Measurements from ENCODE around the gene VAT1L. TPM values are rescaled to one million over a fixed set of nuclear protein-coding genes. Genes with fewer than 3 reads are reported as not detected.

Gene VAT1L
- total and polyA plus RNA-seq, 5 donors from 2014 or later, result not detected

DNA sequence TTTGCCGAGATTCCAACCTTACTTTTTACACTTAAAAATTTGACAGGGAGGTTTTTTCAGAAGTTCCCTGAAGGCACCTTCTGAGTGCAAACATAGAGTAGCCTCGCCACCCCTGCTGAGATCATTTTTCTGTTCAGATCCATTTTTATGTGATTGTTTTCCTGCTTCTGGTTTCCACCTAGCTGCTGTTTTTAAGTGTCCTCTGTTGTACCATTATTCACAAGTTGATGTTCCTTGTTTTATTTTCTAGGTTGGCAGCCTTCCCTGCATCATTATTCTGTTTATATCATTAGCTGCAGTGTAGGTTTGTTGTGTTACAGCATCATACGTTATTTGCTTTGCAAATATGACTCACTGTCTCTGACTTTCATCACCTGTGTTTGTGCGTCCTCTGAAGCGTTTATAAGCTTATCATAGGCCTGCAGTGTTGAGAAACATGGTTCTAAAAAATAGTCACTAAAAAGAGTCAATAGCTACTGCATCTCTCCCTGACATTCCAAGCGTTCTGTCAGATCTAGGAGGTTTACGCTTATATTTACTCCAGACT is 117.1 kb downstream of the VAT1L start:
- Mint-ChIP-seq H3K27ac (peak overlapping the region in 1 of 3 donors; percentile 30), H3K4me3 (no peak overlapping the region), H3K9me3 (peaks cover 0 to 2% (median 0%) of the 10 kb centered on the region in 7 donors), H3K4me1 (peaks cover 0 to 4% (median 0%) of the 10 kb centered on the region in 4 donors), H3K36me3 (no peaks in the 10 kb centered on the region), H3K27me3 (peaks cover 7% of the 10 kb centered on the region)
- no peaks in the 10 kb centered on the region for H3K36me3 ChIP-seq (ENCODE audit: control insufficient read depth, insufficient read depth, low read length)
- no peaks in the 10 kb centered on the region for H3K4me1 ChIP-seq (ENCODE audit: control insufficient read depth, insufficient read depth, low read length, poor library complexity, severe bottlenecking)
- no peak overlapping the region for H3K27ac ChIP-seq (ENCODE audit: insufficient read depth, low read length, poor library complexity, severe bottlenecking)
- no peaks in the 10 kb centered on the region for H3K27me3 ChIP-seq (ENCODE audit: control insufficient read depth, insufficient read depth, low read length)
- DNase-seq (no peak), ATAC-seq (ENCODE audit: low read depth in 2 of 2) (no peak)
- no peak overlapping the region for H3K4me3 ChIP-seq (ENCODE audit: low read depth, low read length)
- H3K9me3 ChIP-seq (ENCODE audit: control insufficient read depth in 2 of 2, low read length in 2 of 2), result no peaks in the 10 kb centered on the region

DNA sequence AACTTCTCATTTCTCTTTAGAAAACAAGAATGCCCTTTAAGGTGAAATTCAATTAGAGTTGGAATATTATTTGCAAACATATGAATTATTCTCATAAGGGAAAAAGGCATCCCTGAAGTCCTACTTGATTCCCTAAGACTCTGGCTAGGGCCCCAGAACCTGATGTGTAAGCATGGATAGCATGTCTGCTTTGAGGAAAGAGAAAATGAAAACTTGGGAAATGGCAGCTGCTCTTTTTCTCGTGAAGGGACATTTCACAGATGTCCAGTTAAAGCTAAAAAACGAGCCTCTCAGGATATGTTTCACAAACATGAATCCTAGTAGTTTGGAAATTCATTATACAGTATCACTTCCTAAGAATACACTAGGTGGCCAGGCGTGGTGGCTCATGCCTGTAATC is 121.7 kb downstream of the VAT1L start:
- Mint-ChIP-seq H3K36me3 (no peaks in the 10 kb centered on the region), H3K9me3 (peaks cover 0 to 2% (median 0%) of the 10 kb centered on the region in 7 donors), H3K27me3 (peaks cover 4% of the 10 kb centered on the region), H3K4me1 (peaks cover 0 to 4% (median 0%) of the 10 kb centered on the region in 4 donors), H3K4me3 (no peak overlapping the region), H3K27ac (no peak overlapping the region)
- H3K27ac ChIP-seq (ENCODE audit: insufficient read depth, low read length, poor library complexity, severe bottlenecking), result no peak overlapping the region
- DNase-seq (no peak), ATAC-seq (ENCODE audit: low read depth in 2 of 2) (no peak)
- H3K4me3 ChIP-seq (ENCODE audit: low read depth, low read length), result no peak overlapping the region
- H3K27me3 ChIP-seq (ENCODE audit: control insufficient read depth, insufficient read depth, low read length), result no peaks in the 10 kb centered on the region
- H3K4me1 ChIP-seq (ENCODE audit: control insufficient read depth, insufficient read depth, low read length, poor library complexity, severe bottlenecking), result no peaks in the 10 kb centered on the region
- no peaks in the 10 kb centered on the region for H3K9me3 ChIP-seq (ENCODE audit: control insufficient read depth in 2 of 2, low read length in 2 of 2)
- H3K36me3 ChIP-seq (ENCODE audit: control insufficient read depth, insufficient read depth, low read length), result no peaks in the 10 kb centered on the region

DNA sequence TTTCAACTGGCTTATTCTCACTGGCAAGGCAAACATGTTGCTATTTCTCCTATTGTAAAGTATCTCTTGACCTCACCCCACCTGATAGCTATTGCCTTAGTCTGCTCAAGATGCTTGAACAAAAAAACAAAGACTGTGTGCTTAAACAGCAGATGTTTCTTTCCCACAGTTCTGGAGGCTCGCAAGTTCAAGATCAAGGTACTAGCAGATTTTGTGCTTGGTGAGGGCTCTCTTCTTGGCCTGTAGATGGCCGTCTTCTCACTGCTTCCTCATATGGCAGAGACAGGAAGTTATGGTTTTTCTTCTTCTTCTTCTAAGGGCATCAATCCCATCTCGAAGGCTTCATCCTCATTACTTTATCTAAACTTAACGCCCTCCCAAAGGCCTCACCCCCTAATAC is 124.3 kb downstream of the VAT1L start:
- Mint-ChIP-seq H3K9me3 (peaks cover 0 to 2% (median 0%) of the 10 kb centered on the region in 7 donors), H3K27me3 (no peaks in the 10 kb centered on the region), H3K4me3 (no peak overlapping the region), H3K27ac (no peak overlapping the region), H3K4me1 (peaks cover 0 to 2% (median 0%) of the 10 kb centered on the region in 4 donors), H3K36me3 (no peaks in the 10 kb centered on the region)
- Histone ChIP-seq H3K4me1 (ENCODE audit: control insufficient read depth, insufficient read depth, low read length, poor library complexity, severe bottlenecking) (no peaks in the 10 kb centered on the region), H3K27me3 (ENCODE audit: control insufficient read depth, insufficient read depth, low read length) (no peaks in the 10 kb centered on the region), H3K9me3 (ENCODE audit: control insufficient read depth in 2 of 2, low read length in 2 of 2) (no peaks in the 10 kb centered on the region), H3K4me3 (ENCODE audit: low read depth, low read length) (no peak overlapping the region), H3K27ac (ENCODE audit: insufficient read depth, low read length, poor library complexity, severe bottlenecking) (no peak overlapping the region), H3K36me3 (ENCODE audit: control insufficient read depth, insufficient read depth, low read length) (no peaks in the 10 kb centered on the region)
- ATAC-seq (ENCODE audit: low read depth in 2 of 2), result no peak
- no peak for DNase-seq

DNA sequence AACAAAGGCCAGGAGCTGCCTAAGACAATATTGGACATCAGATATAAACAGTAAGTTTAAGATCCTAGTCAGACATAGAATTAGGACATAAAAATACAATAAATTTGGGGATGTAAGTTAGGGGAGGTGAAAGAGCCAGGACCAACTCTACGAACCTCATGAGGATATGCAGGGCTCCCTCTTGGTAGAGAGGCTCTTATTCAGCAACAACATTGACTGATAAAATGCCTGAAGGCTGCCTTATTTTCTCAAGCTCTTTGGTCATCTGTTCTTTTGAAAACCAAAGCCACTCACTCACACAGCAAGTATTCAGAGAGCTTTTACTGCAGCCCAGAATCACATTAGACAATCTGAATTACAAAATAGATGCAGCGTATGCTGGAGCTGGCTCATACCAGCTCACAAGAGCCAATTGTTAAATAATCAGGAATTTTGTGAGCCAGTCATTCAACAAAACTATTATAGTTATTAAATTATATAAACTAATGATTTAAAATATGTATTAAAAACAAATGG is 125.4 kb downstream of the VAT1L start:
- Mint-ChIP-seq H3K36me3 (no peaks in the 10 kb centered on the region), H3K27me3 (peaks cover 4% of the 10 kb centered on the region), H3K9me3 (peaks cover 0 to 2% (median 0%) of the 10 kb centered on the region in 7 donors), H3K27ac (no peak overlapping the region), H3K4me3 (no peak overlapping the region), H3K4me1 (no peaks in the 10 kb centered on the region)
- DNase-seq (no peak), ATAC-seq (ENCODE audit: low read depth in 2 of 2) (no peak)
- Histone ChIP-seq H3K4me3 (ENCODE audit: low read depth, low read length) (no peak overlapping the region), H3K9me3 (ENCODE audit: control insufficient read depth in 2 of 2, low read length in 2 of 2) (no peaks in the 10 kb centered on the region), H3K27me3 (ENCODE audit: control insufficient read depth, insufficient read depth, low read length) (no peaks in the 10 kb centered on the region), H3K27ac (ENCODE audit: insufficient read depth, low read length, poor library complexity, severe bottlenecking) (no peak overlapping the region), H3K4me1 (ENCODE audit: control insufficient read depth, insufficient read depth, low read length, poor library complexity, severe bottlenecking) (no peaks in the 10 kb centered on the region), H3K36me3 (ENCODE audit: control insufficient read depth, insufficient read depth, low read length) (no peaks in the 10 kb centered on the region)

DNA sequence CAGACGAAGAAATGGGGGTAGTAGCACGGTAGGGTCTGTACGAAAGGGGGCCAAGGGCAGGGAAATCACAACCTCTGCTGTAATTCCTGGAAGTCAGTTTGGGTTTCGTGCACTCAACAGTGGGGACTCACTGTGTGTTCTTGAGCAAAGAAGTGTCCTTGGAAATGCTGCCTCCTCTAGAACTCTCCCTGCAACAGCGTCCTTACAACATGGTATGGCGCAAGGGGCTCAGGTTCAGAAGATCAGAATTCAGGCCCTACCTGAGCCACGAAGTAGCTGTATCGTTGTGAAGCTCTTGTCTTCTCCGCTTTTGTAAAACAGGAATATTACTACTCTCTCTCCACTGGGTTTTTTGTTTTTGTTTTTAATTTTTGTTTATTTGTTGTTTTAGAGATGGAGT is 127.7 kb downstream of the VAT1L start:
- H3K4me1 Mint-ChIP-seq, result no peaks in the 10 kb centered on the region
- ATAC-seq (ENCODE audit: low read depth in 2 of 2) (no peak), DNase-seq (no peak)
- no peak overlapping the region for H3K4me3 Mint-ChIP-seq
- no peaks in the 10 kb centered on the region for H3K36me3 Mint-ChIP-seq
- H3K4me3 ChIP-seq (ENCODE audit: low read depth, low read length), result no peak overlapping the region
- H3K36me3 ChIP-seq (ENCODE audit: control insufficient read depth, insufficient read depth, low read length), result no peaks in the 10 kb centered on the region
- peaks cover 4% of the 10 kb centered on the region for H3K27me3 Mint-ChIP-seq
- no peaks in the 10 kb centered on the region for H3K4me1 ChIP-seq (ENCODE audit: control insufficient read depth, insufficient read depth, low read length, poor library complexity, severe bottlenecking)
- H3K27ac Mint-ChIP-seq, result no peak overlapping the region
- no peaks in the 10 kb centered on the region for H3K27me3 ChIP-seq (ENCODE audit: control insufficient read depth, insufficient read depth, low read length)
- no peaks in the 10 kb centered on the region for H3K9me3 ChIP-seq (ENCODE audit: control insufficient read depth in 2 of 2, low read length in 2 of 2)
- H3K9me3 Mint-ChIP-seq, result peaks cover 0 to 2% (median 0%) of the 10 kb centered on the region in 7 donors
- H3K27ac ChIP-seq (ENCODE audit: insufficient read depth, low read length, poor library complexity, severe bottlenecking), result no peak overlapping the region

DNA sequence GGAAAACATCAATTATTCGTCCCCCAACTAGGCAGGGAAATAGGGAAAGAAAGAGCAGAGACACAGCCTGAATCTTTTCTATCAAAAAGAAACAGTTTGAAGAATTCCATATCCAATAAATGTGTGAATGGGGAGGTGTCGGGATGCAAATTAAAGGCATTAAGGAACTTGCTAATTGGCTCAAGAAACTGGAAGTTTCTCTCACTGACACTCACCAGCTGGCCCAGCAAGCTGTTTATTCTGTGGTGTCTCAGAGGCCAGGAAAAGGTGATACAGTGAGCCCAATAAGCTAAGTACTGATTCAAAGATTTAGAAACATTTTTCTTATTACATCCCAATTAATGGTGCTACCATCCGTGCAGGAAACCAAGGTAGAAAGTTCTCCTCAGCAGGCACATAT is 129.6 kb downstream of the VAT1L start:
- Histone ChIP-seq H3K9me3 (ENCODE audit: control insufficient read depth in 2 of 2, low read length in 2 of 2) (no peaks in the 10 kb centered on the region), H3K4me1 (ENCODE audit: control insufficient read depth, insufficient read depth, low read length, poor library complexity, severe bottlenecking) (no peaks in the 10 kb centered on the region), H3K36me3 (ENCODE audit: control insufficient read depth, insufficient read depth, low read length) (no peaks in the 10 kb centered on the region), H3K27me3 (ENCODE audit: control insufficient read depth, insufficient read depth, low read length) (no peaks in the 10 kb centered on the region), H3K27ac (ENCODE audit: insufficient read depth, low read length, poor library complexity, severe bottlenecking) (no peak overlapping the region), H3K4me3 (ENCODE audit: low read depth, low read length) (no peak overlapping the region)
- H3K27me3 Mint-ChIP-seq, result peaks cover 4% of the 10 kb centered on the region
- H3K27ac Mint-ChIP-seq, result no peak overlapping the region
- H3K36me3 Mint-ChIP-seq, result no peaks in the 10 kb centered on the region
- H3K4me3 Mint-ChIP-seq, result no peak overlapping the region
- H3K4me1 Mint-ChIP-seq, result no peaks in the 10 kb centered on the region
- DNase-seq (no peak), ATAC-seq (ENCODE audit: low read depth in 2 of 2) (no peak)
- peaks cover 0 to 2% (median 0%) of the 10 kb centered on the region in 7 donors for H3K9me3 Mint-ChIP-seq

DNA sequence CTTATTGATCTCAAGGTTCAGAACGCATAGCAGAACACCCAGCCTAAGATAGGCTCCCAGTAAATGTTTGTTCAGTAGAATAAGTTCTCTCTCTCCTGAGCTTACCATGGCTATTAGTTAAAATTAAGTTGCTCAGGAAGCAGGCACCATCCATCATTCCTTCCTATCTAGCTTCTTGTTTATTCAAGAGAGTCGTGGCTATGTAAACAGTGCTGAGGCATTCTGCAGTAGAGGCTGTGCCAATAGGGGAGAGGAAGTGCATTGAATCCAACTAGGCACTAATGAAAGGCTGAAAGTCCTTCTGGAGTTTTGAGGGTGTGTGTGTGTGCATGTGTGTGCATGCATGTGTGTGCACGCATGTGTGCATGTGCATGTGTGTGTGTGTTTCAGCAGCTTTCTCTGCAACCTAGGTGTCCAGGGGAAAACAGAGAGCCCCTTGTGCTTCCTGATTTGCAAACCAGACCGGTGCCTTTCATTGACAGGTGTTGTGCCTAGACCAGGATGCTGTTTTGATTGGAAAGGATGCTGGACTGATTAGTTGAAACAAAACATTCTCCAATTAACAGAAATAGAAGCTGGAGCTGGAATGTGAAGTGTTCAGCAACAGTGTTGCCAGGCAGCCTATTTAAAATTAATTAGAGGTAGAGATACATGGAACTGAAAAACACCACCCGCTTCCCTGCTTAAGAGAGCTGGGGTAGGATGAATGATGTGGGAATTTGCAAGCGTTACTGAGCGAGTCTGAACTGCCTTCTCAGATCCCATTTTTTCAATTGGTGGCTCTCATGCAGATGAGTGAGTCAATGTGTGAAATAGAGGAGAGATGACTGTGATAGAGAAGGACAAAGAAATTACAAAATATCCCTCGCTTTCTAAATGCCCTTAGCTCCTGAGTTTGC is 130.7 kb downstream of the VAT1L start:
- H3K4me1 Mint-ChIP-seq, result no peaks in the 10 kb centered on the region
- DNase-seq (no peak), ATAC-seq (ENCODE audit: low read depth in 2 of 2) (no peak)
- no peaks in the 10 kb centered on the region for H3K36me3 Mint-ChIP-seq
- no peak overlapping the region for H3K4me3 Mint-ChIP-seq
- Histone ChIP-seq H3K27ac (ENCODE audit: insufficient read depth, low read length, poor library complexity, severe bottlenecking) (no peak overlapping the region), H3K4me1 (ENCODE audit: control insufficient read depth, insufficient read depth, low read length, poor library complexity, severe bottlenecking) (no peaks in the 10 kb centered on the region), H3K4me3 (ENCODE audit: low read depth, low read length) (no peak overlapping the region), H3K36me3 (ENCODE audit: control insufficient read depth, insufficient read depth, low read length) (no peaks in the 10 kb centered on the region), H3K27me3 (ENCODE audit: control insufficient read depth, insufficient read depth, low read length) (no peaks in the 10 kb centered on the region), H3K9me3 (ENCODE audit: control insufficient read depth in 2 of 2, low read length in 2 of 2) (no peaks in the 10 kb centered on the region)
- no peak overlapping the region for H3K27ac Mint-ChIP-seq
- peaks cover 0 to 2% (median 0%) of the 10 kb centered on the region in 7 donors for H3K9me3 Mint-ChIP-seq
- peaks cover 4% of the 10 kb centered on the region for H3K27me3 Mint-ChIP-seq

Measured in CD4-positive, CD25-positive, alpha-beta regulatory T cell (primary cell).